T-cell (primary cell): Measurements from ENCODE around the gene AP3D1. TPM values are rescaled to one million over a fixed set of nuclear protein-coding genes. Genes with fewer than 3 reads are reported as not detected.

Source experiments
- ATAC-seq, 4 experiments: fragments of 200-7000 bp in 3 of 4; fragments of 150-1000 bp in 1 of 4; cut with Tn5 transposase; replicated peaks in 1 of 4; 1 replicate in 3 of 4; 2 replicates in 1 of 4; pipeline ENCODE4 v1.10.0; 2021; ENCODE audit warnings: moderate library complexity in 3 of 4, mild to moderate bottlenecking in 2 of 4, moderate number of reproducible peaks in 1 of 4
- CTCF ChIA-PET, 2 donors: fragments of 300-600 bp; sonication (Branson Sonifier 250); formaldehyde crosslinking; loops; one replicate each; lab custom pipeline; 2022; ENCODE audit warnings: antibody characterized with exemption in 2 of 2; lab: Charles Lee
- POLR2A ChIA-PET, 2 donors: fragments of 300-600 bp; sonication (Branson Sonifier 250); formaldehyde crosslinking; loops; one replicate each; lab custom pipeline; 2022; ENCODE audit warnings: antibody characterized with exemption in 2 of 2; lab: Charles Lee
- DNase-seq, 35 experiments: peaks; one replicate each; pipeline versions ENCODE4 v3.0.0 to v3.0.0-alpha.2; 2013 to 2023
- H3K27ac ChIP-seq: one replicate; pipeline ENCODE4 v1.5.1; 2013; ENCODE audit warnings: low read length
- H3K27me3 ChIP-seq, 2 experiments: replicated peaks in 1 of 2; 1 replicate in 1 of 2; 2 replicates in 1 of 2; pipeline versions ENCODE4 v1.6.1 to v1.7.0; 2013; ENCODE audit warnings: low read length in 1 of 2, mixed read lengths in 1 of 2; ENCODE audit not compliant: control insufficient read depth in 2 of 2, insufficient read depth in 2 of 2; ENCODE audit errors: extremely low read depth in 1 of 2
- H3K36me3 ChIP-seq, 2 donors: 1 replicate in 1 of 2; 2 replicates in 1 of 2; pipeline versions ENCODE4 v1.6.1 to v1.7.0; 2013; ENCODE audit warnings: low read length in 1 of 2; ENCODE audit not compliant: control insufficient read depth in 2 of 2, insufficient read depth in 1 of 2; ENCODE audit errors: extremely low read depth in 1 of 2
- H3K4me1 ChIP-seq, 2 experiments: 1 replicate in 1 of 2; 2 replicates in 1 of 2; pipeline versions ENCODE4 v1.6.1 to v1.7.0; 2013; ENCODE audit warnings: low read length in 2 of 2, mixed read lengths in 1 of 2; ENCODE audit not compliant: insufficient read depth in 2 of 2, control insufficient read depth in 1 of 2; ENCODE audit errors: extremely low read depth in 1 of 2
- H3K4me3 ChIP-seq, 2 donors: 1 replicate in 1 of 2; 2 replicates in 1 of 2; pipeline versions ENCODE4 v1.5.1 to v1.7.0; 2013; ENCODE audit warnings: mild to moderate bottlenecking in 2 of 2, low read length in 1 of 2, moderate library complexity in 1 of 2; ENCODE audit not compliant: control insufficient read depth in 1 of 2; ENCODE audit errors: extremely low read depth in 1 of 2
- H3K9me3 ChIP-seq: 2 replicates; pipeline ENCODE4 v1.7.0; 2013
- H3K27ac Mint-ChIP-seq, 2 donors: one replicate each; pipeline ENCODE4 v1.8.0; 2020 to 2021; ENCODE audit warnings: mild to moderate bottlenecking in 2 of 2, mixed read lengths in 2 of 2
- H3K27me3 Mint-ChIP-seq, 2 donors: one replicate each; pipeline ENCODE4 v1.8.0; 2021 to 2022; ENCODE audit warnings: mixed read lengths in 2 of 2
- H3K36me3 Mint-ChIP-seq: one replicate; pipeline ENCODE4 v1.8.0; 2021; ENCODE audit warnings: mixed read lengths
- H3K4me1 Mint-ChIP-seq, 3 donors: one replicate each; pipeline ENCODE4 v1.8.0; 2020 to 2022; ENCODE audit warnings: mixed read lengths in 3 of 3, mild to moderate bottlenecking in 1 of 3
- H3K4me3 Mint-ChIP-seq, 3 donors: one replicate each; pipeline ENCODE4 v1.8.0; 2020 to 2022; ENCODE audit warnings: mild to moderate bottlenecking in 3 of 3, mixed read lengths in 3 of 3, moderate library complexity in 3 of 3
- H3K9me3 Mint-ChIP-seq, 3 donors: one replicate each; pipeline ENCODE4 v1.8.0; 2020 to 2022; ENCODE audit warnings: mixed read lengths in 3 of 3
- WGBS: methylation state at CpG from one replicate; pipeline ENCODE4 v1.1.5; 2013; ENCODE audit warnings: missing lambda C conversion rate; ENCODE audit not compliant: insufficient coverage; 5-methylcytosine and 5-hydroxymethylcytosine counted together
- total RNA-seq, 35 experiments: library from RNA in 6 of 35; stranded (reverse) in 6 of 35; fragments of 120-200 nt in 1 of 35; gene quantifications; one replicate each; pipeline versions ENCODE4 v1.2.1 to v1.2.4 and lab custom pipeline; 2013 to 2026

AP3D1 gene
- total RNA-seq, 5 donors from 2014 or later (not counting 1 experiment from before 2014, with no cell fraction given): 78.6 to 91.5 (median 86.7) TPM

- no peak overlapping the region for H3K27ac Mint-ChIP-seq
- no peaks in the 10 kb centered on the region for H3K9me3 Mint-ChIP-seq
- peaks cover 45% of the 10 kb centered on the region for H3K36me3 Mint-ChIP-seq
- H3K36me3 ChIP-seq: peaks cover 27 to 88% of the 10 kb centered on the region in 2 donors
- peaks cover 0 to 7% (median 0%) of the 10 kb centered on the region in 3 donors for H3K4me1 Mint-ChIP-seq
- ChIA-PET CTCF (interaction anchor here in 1 of 2 donors (0.6 kb wide), 1 partner anchor 34 kb away, joined by 3 read pairs; no protein-coding TSS in a partner anchor), POLR2A (interaction anchor here in 1 of 2 donors (0.6 kb wide), 1 partner anchor 37 kb away, joined by 3 read pairs; no protein-coding TSS in a partner anchor)
- no peak overlapping the region for H3K27ac ChIP-seq
- H3K27me3 ChIP-seq: no peaks in the 10 kb centered on the region
- H3K9me3 ChIP-seq: no peaks in the 10 kb centered on the region
- no peaks in the 10 kb centered on the region for H3K27me3 Mint-ChIP-seq
- WGBS: 94% methylated on average over 10 of the region's 13 CpGs
- ATAC-seq (no peak), DNase-seq (no peak)
- no peak overlapping the region for H3K4me3 Mint-ChIP-seq
- no peak overlapping the region for H3K4me3 ChIP-seq
- H3K4me1 ChIP-seq: peaks cover 0 to 17% of the 10 kb centered on the region in 2 experiments
These were observed 40.5 kb downstream of the AP3D1 start for GRCh38 chr19:2110822-2111221.

DNA sequence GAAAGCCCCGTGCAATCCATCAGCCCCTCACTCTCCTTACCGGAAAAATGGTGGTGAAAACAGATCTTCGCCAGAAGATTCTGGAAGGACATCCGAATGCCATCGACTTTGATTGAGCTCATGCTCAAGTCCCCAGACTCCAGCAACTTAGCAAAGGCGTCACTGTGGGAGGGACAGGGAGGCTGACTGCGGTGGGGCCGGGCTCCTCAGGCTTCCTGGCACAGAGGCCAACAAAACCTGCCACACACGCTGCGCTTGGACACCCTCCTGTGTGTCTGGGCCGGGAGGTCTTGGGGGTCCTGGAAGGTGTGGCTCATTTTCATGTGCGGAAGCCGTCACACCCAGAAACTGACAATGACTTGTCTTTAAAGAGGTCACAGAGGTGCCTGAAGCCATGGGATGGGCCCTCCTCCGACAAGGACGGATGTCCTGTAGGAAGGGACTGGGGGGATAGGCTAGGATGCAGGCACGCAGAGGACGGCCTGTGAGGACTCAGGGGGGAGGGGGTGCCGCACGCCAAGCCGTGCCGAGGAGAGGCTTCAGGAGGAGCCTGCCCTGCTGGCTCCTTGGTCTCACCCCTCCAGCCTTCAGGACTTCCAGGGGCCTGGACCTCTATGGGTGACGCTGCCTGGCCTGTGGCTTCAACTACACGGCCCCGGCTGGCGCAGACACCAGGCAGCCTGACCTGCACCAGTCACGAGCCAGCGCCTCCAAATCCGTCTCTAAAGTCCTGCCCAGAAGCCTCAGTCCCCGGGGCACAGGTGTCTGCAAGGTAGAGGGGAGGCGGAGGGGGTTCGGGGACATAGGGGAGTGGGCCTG, 42.1 kb downstream of the AP3D1 start:
- ChIA-PET CTCF (no interaction called here), POLR2A (no interaction called here)
- Mint-ChIP-seq H3K4me3 (no peak overlapping the region), H3K27me3 (no peaks in the 10 kb centered on the region), H3K9me3 (peaks cover 0 to 6% (median 2%) of the 10 kb centered on the region in 3 donors), H3K4me1 (peaks cover 0 to 7% (median 0%) of the 10 kb centered on the region in 3 donors), H3K36me3 (peaks cover 51% of the 10 kb centered on the region), H3K27ac (no peak overlapping the region)
- Histone ChIP-seq H3K27ac (no peak overlapping the region), H3K9me3 (no peaks in the 10 kb centered on the region), H3K4me3 (no peak overlapping the region), H3K27me3 (no peaks in the 10 kb centered on the region), H3K36me3 (peaks cover 26 to 79% of the 10 kb centered on the region in 2 donors), H3K4me1 (peaks cover 0 to 17% of the 10 kb centered on the region in 2 experiments)
- 93% methylated on average over 26 of the region's 31 CpGs for WGBS
- no peak for ATAC-seq
- no peak for DNase-seq

DNA sequence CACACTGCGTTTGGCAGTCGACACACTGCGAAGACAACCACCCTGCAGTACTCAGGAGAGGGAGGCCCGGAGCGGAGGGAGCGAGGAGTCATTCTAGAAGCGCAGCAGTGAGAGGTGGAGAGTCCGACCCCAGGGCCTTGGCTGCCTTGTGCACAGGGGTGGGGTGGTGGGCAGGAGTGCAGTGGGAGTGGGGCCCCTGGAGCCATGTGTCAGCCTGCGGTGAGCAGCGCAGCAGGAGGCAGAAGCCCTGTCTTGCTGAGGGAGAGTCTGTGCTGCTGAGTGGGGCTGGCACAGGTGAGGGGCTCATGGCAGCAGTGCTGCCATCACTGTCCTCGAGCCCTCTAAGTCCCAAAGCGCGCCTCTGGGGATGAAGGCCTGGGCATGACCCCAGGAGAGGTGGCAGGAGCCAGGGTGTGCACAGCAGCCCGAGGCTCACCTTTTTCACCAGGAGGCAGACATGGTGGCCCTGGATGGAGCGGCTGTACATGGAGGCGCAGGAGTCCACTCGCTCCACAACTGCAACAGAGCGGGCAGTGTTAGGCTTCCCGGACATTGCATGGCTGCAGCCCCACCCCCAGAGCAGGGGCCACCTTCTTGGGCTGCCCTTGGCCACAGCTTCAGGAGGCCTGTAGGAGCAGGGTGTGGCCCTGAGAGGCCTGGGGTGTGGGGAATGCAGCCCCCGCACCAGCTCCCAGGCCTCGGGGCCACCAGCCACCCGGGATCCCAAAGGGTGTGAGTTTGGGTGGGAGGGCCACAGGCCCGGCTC, 42.9 kb downstream of the AP3D1 start:
- H3K27ac ChIP-seq: no peak overlapping the region
- no peaks in the 10 kb centered on the region for H3K27me3 ChIP-seq
- H3K4me3 ChIP-seq: no peak overlapping the region
- H3K36me3 ChIP-seq: peaks cover 29 to 70% of the 10 kb centered on the region in 2 donors
- Mint-ChIP-seq H3K27me3 (no peaks in the 10 kb centered on the region), H3K9me3 (peaks cover 0 to 6% (median 2%) of the 10 kb centered on the region in 3 donors), H3K4me1 (peaks cover 0 to 4% (median 0%) of the 10 kb centered on the region in 3 donors), H3K36me3 (peaks cover 53% of the 10 kb centered on the region), H3K27ac (no peak overlapping the region), H3K4me3 (no peak overlapping the region)
- ATAC-seq (no peak), DNase-seq (no peak)
- H3K4me1 ChIP-seq: peaks cover 0 to 17% of the 10 kb centered on the region in 2 experiments
- ChIA-PET CTCF (no interaction called here), POLR2A (no interaction called here)
- WGBS: 98% methylated on average over 18 of the region's 23 CpGs
- no peaks in the 10 kb centered on the region for H3K9me3 ChIP-seq

GRCh38 chr19:2103045-2103707, 48.2 kb downstream of the AP3D1 start:
- no peak for ATAC-seq
- ChIA-PET POLR2A (interaction anchor here in 1 of 2 donors (0.7 kb wide), 1 partner anchor 27 kb away, joined by 3 read pairs; no protein-coding TSS in a partner anchor), CTCF (no interaction called here)
- Mint-ChIP-seq H3K27ac (no peak overlapping the region), H3K4me1 (no peaks in the 10 kb centered on the region), H3K36me3 (peaks cover 53% of the 10 kb centered on the region), H3K9me3 (peaks cover 0 to 6% (median 2%) of the 10 kb centered on the region in 3 donors), H3K4me3 (no peak overlapping the region), H3K27me3 (no peaks in the 10 kb centered on the region)
- Histone ChIP-seq H3K4me3 (no peak overlapping the region), H3K27ac (no peak overlapping the region), H3K9me3 (no peaks in the 10 kb centered on the region), H3K36me3 (peaks cover 34 to 46% of the 10 kb centered on the region in 2 donors), H3K27me3 (no peaks in the 10 kb centered on the region), H3K4me1 (peaks cover 0 to 7% of the 10 kb centered on the region in 2 experiments)
- WGBS: 99% methylated on average over 13 of the region's 20 CpGs
- DNase-seq: no peak

DNA sequence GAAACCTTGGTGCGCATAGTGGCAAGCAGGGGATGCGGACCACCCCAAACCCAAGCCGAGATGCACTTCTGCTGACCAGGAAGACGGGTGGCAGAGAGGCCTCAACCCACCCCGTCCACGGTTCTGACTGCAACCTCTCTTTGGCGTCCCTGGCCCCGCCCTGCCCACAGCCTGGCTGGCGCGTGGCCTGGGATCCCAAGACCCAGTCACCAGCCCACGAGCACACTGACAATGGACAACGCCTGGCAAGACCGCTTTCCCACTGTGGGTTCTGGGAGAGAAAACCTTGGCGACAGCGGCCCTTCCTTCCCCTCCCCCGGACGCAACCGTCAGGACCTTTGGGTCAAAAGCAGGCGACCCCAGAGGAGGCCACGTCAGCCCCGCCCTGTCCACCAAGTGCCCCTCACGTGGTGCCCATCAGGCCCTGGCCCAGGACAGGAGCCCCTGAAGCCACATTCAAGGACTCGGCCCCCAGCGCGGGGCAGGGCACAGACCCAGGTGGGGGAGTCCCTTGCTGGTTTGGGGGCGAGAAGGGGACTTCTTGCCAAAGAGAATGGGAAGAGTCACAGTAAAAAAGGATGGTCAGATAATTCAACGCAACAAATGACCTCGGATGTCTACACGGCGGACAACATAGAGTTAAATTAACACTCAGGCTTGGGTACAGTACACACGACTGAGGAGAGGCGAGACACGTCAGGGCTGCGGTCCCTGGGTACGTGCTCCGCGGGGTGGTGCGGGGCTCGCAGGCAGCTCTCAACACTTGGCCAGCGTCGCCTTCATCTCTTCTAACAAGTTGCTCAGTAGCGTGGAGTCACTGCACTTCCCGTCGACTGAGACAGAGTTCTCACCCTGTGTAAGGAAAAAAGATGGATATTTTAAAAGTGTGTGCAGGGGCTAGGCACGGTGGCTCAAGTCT, 49.7 kb downstream of the AP3D1 start:
- Histone ChIP-seq H3K4me1 (peaks cover 2 to 21% of the 10 kb centered on the region in 2 experiments), H3K4me3 (no peak overlapping the region), H3K36me3 (peaks cover 28 to 41% of the 10 kb centered on the region in 2 donors), H3K27ac (no peak overlapping the region), H3K9me3 (no peaks in the 10 kb centered on the region), H3K27me3 (no peaks in the 10 kb centered on the region)
- Mint-ChIP-seq H3K27ac (no peak overlapping the region), H3K36me3 (peaks cover 42% of the 10 kb centered on the region), H3K9me3 (peaks cover 0 to 6% (median 2%) of the 10 kb centered on the region in 3 donors), H3K4me1 (peaks cover 0 to 9% (median 5%) of the 10 kb centered on the region in 3 donors), H3K4me3 (no peak overlapping the region), H3K27me3 (no peaks in the 10 kb centered on the region)
- 95% methylated on average over 40 of the region's 45 CpGs for WGBS
- ChIA-PET POLR2A (no interaction called here), CTCF (no interaction called here)
- ATAC-seq (no peak), DNase-seq (no peak)
